WTC11 (cell line): Measurements from ENCODE around the gene JCAD. TPM values are rescaled to one million over a fixed set of nuclear protein-coding genes. Genes with fewer than 3 reads are reported as not detected.

Source experiments
- ATAC-seq: fragments of 200-7000 bp; cut with Tn5 transposase; 2 replicates; pipeline ENCODE4 v1.10.0; 2021; ENCODE audit warnings: mild to moderate bottlenecking, moderate library complexity
- CTCF ChIA-PET: fragments of 300-600 bp; sonication (Branson Sonifier 250); formaldehyde crosslinking; loops from one replicate; lab custom pipeline; 2021; ENCODE audit warnings: antibody characterized with exemption; lab: Charles Lee
- POLR2A ChIA-PET: fragments of 350-600 bp; sonication (Branson Sonifier 250); formaldehyde crosslinking; loops from one replicate; lab custom pipeline; 2021; ENCODE audit warnings: antibody characterized with exemption; lab: Charles Lee
- DNase-seq: peaks from one replicate; pipeline ENCODE4 v3.0.0; 2021; ENCODE audit warnings: low spot score
- H3K27ac Mint-ChIP-seq: 2 replicates; pipeline ENCODE4 v1.8.0; 2021; ENCODE audit warnings: mixed read lengths
- H3K27me3 Mint-ChIP-seq: 2 replicates; pipeline ENCODE4 v1.8.0; 2021; ENCODE audit warnings: low read depth, mild to moderate bottlenecking, moderate library complexity, mixed read lengths
- H3K36me3 Mint-ChIP-seq: 2 replicates; pipeline ENCODE4 v1.8.0; 2021; ENCODE audit warnings: mixed read lengths
- H3K4me1 Mint-ChIP-seq: 2 replicates; pipeline ENCODE4 v1.8.0; 2022; ENCODE audit warnings: mixed read lengths
- H3K4me3 Mint-ChIP-seq: 2 replicates; pipeline ENCODE4 v1.8.0; 2021; ENCODE audit warnings: mild to moderate bottlenecking, moderate library complexity, mixed read lengths
- H3K9me3 Mint-ChIP-seq: 2 replicates; pipeline ENCODE4 v1.8.0; 2021; ENCODE audit warnings: mixed read lengths
- ATF1 ChIP-seq: sonication (generic); formaldehyde crosslinking; IDR thresholded peaks from 2 replicates; pipeline ENCODE4 v1.8.1; 2023; ENCODE audit warnings: mild to moderate bottlenecking, moderate library complexity, missing genetic modification reagents
- EMX1 ChIP-seq: fragments of 250-450 bp; sonication (Bioruptor Pico); IDR thresholded peaks from 2 replicates; pipeline ENCODE4 v1.8.0; 2021; ENCODE audit warnings: mild to moderate bottlenecking
- FOXP1 ChIP-seq: sonication (generic); formaldehyde crosslinking; IDR thresholded peaks from 2 replicates; pipeline ENCODE4 v1.8.0; 2022; ENCODE audit warnings: missing genetic modification reagents, mild to moderate bottlenecking, moderate library complexity, borderline replicate concordance
- GRHL2 ChIP-seq: fragments of 250-450 bp; sonication (Bioruptor Pico); IDR thresholded peaks from 2 replicates; pipeline ENCODE4 v1.8.0; 2022; ENCODE audit warnings: mild to moderate bottlenecking, moderate library complexity; ENCODE audit not compliant: insufficient replicate concordance, severe bottlenecking
- JAZF1 ChIP-seq: fragments of 250-450 bp; sonication (Bioruptor Pico); IDR thresholded peaks from 2 replicates; pipeline ENCODE4 v1.9.0; 2021; ENCODE audit warnings: moderate library complexity, mild to moderate bottlenecking, inconsistent platforms
- KAT7 ChIP-seq: sonication (generic); formaldehyde crosslinking; IDR thresholded peaks from 2 replicates; pipeline ENCODE4 v1.8.1; 2023; ENCODE audit warnings: missing genetic modification reagents, mild to moderate bottlenecking, borderline replicate concordance
- MYBL2 ChIP-seq: sonication (generic); formaldehyde crosslinking; IDR thresholded peaks from 2 replicates; pipeline ENCODE4 v1.8.1; 2023; ENCODE audit warnings: mild to moderate bottlenecking, moderate library complexity, missing genetic modification reagents
- NFYB ChIP-seq: sonication (generic); formaldehyde crosslinking; conservative IDR thresholded peaks from 2 replicates; pipeline ENCODE4 v1.8.0; 2022; ENCODE audit warnings: low read depth, missing genetic modification reagents
- OVOL2 ChIP-seq: fragments of 250-450 bp; sonication (Bioruptor Pico); IDR thresholded peaks from 2 replicates; pipeline ENCODE4 v1.9.0; 2021; ENCODE audit warnings: mild to moderate bottlenecking, borderline replicate concordance
- SP1 ChIP-seq: sonication (generic); formaldehyde crosslinking; conservative IDR thresholded peaks from 2 replicates; pipeline ENCODE4 v1.8.1; 2022; ENCODE audit warnings: missing genetic modification reagents
- TEAD4 ChIP-seq: sonication (generic); formaldehyde crosslinking; IDR thresholded peaks from 2 replicates; pipeline ENCODE4 v1.8.0; 2022; ENCODE audit warnings: mild to moderate bottlenecking, missing genetic modification reagents
- TP53 ChIP-seq: sonication (generic); formaldehyde crosslinking; IDR thresholded peaks from 2 replicates; pipeline ENCODE4 v1.8.1; 2023; ENCODE audit warnings: mild to moderate bottlenecking, missing genetic modification reagents
- ZNF138 ChIP-seq: sonication (generic); formaldehyde crosslinking; conservative IDR thresholded peaks from 2 replicates; pipeline ENCODE4 v1.8.1; 2022; ENCODE audit warnings: mild to moderate bottlenecking, moderate library complexity, missing genetic modification reagents
- total RNA-seq: library from RNA; stranded (reverse); gene quantifications from 3 replicates; pipeline ENCODE4 v1.2.3, GENCODE V29; 2021
- TF ChIP-seq, protein P1 (sequence below): sonication (generic); formaldehyde crosslinking; IDR thresholded peaks from 2 replicates; pipeline ENCODE4 v1.8.0; 2022; ENCODE audit warnings: mild to moderate bottlenecking, missing genetic modification reagents
- TF ChIP-seq, protein P2 (sequence below): fragments of 250-450 bp; sonication (Bioruptor Pico); IDR thresholded peaks from 2 replicates; pipeline ENCODE4 v1.9.0; 2021; ENCODE audit warnings: moderate library complexity, mild to moderate bottlenecking, inconsistent platforms, borderline replicate concordance
- TF ChIP-seq, protein P3 (sequence below): sonication (generic); formaldehyde crosslinking; IDR thresholded peaks from 2 replicates; pipeline ENCODE4 v1.8.1; 2022; ENCODE audit warnings: missing genetic modification reagents, borderline replicate concordance
- TF ChIP-seq, protein P4 (sequence below): sonication (generic); formaldehyde crosslinking; IDR thresholded peaks from 2 replicates; pipeline ENCODE4 v1.8.0; 2023; ENCODE audit warnings: mild to moderate bottlenecking, missing genetic modification reagents
- TF ChIP-seq, protein P5 (sequence below): sonication (generic); formaldehyde crosslinking; IDR thresholded peaks from 2 replicates; pipeline ENCODE4 v1.8.1; 2023; ENCODE audit warnings: mild to moderate bottlenecking, moderate library complexity, missing genetic modification reagents
- TF ChIP-seq, protein P6 (sequence below): sonication (generic); formaldehyde crosslinking; IDR thresholded peaks from 2 replicates; pipeline ENCODE4 v1.8.0; 2023; ENCODE audit warnings: missing genetic modification reagents, mild to moderate bottlenecking, borderline replicate concordance
- TF ChIP-seq, protein P7 (sequence below): sonication (generic); formaldehyde crosslinking; IDR thresholded peaks from 2 replicates; pipeline ENCODE4 v1.8.1; 2022; ENCODE audit warnings: mild to moderate bottlenecking, missing genetic modification reagents, moderate library complexity, borderline replicate concordance

The JCAD gene
- total RNA-seq, 1 experiment from 2014 or later: 1.8 TPM

DNA sequence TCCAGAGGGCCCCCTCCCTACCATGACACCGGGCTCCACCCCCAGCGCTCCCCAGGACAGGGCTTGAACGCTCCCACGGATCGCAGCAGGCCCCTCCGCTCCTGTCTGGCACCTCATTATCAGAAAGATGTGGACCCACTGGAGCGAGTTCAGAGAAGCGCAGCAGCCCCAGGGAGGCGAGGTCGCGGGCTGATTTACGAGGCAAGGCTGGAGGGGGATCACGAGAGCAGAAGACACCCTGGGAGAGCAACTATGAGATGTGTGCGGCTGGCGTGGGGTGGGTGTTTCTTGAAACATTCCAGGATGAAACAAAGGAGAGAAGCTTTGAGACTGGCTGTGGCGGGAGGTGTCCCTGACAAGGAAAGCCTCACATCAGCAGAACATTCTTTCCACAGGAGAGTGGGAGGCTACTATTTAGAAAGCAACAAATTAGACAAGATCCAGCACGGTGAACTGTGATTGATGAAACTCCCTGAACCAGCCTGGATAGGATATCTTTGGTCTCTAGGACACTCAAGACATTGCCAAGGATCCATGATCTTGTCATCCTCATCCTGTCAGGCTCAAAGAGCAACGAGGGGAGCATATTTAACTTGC lies 66.0 kb downstream of the JCAD start (continued):
- TF ChIP-seq, protein P1, sequence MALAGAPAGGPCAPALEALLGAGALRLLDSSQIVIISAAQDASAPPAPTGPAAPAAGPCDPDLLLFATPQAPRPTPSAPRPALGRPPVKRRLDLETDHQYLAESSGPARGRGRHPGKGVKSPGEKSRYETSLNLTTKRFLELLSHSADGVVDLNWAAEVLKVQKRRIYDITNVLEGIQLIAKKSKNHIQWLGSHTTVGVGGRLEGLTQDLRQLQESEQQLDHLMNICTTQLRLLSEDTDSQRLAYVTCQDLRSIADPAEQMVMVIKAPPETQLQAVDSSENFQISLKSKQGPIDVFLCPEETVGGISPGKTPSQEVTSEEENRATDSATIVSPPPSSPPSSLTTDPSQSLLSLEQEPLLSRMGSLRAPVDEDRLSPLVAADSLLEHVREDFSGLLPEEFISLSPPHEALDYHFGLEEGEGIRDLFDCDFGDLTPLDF (CRISPR knock-in tag): no peak

DNA sequence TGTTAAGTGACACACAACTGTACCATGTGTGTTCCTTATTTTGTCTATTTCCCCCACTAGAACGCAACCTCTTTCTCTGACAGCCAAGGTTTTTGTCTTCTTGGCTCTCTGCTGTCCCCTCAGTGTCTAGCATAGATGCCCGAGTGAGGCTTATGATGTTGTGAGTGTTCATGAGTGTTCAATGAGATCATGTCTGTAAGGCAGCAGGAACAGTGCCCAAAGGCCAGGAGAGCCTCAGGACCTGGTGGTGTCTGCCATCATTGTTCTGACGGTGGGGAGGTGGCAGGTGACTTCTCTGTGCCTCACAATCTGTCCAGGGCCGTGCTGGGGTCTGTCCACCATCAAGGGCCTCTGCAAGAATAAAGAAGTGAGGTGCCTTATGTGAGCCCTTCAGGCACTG lies 66.5 kb downstream of the JCAD start:
- Mint-ChIP-seq H3K4me1 (peaks cover 3% of the 10 kb centered on the region), H3K36me3 (no peaks in the 10 kb centered on the region), H3K27ac (no peak overlapping the region), H3K27me3 (no peaks in the 10 kb centered on the region), H3K4me3 (no peak overlapping the region), H3K9me3 (no peaks in the 10 kb centered on the region)
- TF ChIP-seq ZNF138 (CRISPR knock-in tag) (no peak), ATF1 (CRISPR knock-in tag) (no peak), FOXP1 (CRISPR knock-in tag) (no peak), MYBL2 (CRISPR knock-in tag) (no peak), GRHL2 (CRISPR knock-in tag) (no peak)
- TF ChIP-seq, protein P2, sequence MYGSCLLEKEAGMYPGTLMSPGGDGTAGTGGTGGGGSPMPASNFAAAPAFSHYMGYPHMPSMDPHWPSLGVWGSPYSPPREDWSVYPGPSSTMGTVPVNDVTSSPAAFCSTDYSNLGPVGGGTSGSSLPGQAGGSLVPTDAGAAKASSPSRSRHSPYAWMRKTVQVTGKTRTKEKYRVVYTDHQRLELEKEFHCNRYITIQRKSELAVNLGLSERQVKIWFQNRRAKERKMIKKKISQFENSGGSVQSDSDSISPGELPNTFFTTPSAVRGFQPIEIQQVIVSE: no peak
- CTCF ChIA-PET: no interaction called here
- ATAC-seq: no peak
- POLR2A ChIA-PET: no interaction called here
- DNase-seq: no peak

DNA sequence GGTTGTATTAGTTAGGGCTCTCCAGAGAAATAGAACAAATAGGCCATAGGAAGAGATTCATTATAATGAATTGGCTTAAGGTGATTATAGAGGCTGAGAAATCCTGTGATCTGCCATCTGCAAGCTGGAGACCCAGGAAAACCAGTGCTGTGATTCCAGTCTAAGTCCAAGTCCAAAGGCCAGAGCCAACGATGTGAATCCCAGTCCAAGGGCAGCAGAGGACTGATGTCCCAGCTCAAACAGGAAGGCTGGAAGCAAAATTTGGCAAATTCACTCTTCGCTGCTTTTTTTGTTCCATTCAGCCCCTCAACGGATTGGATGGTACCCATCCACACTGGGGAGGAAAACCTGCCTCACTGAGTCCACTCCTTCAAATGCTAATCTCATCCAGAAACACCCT lies 68.0 kb downstream of the JCAD start:
- Mint-ChIP-seq H3K4me1 (peaks cover 3% of the 10 kb centered on the region), H3K27ac (no peak overlapping the region), H3K9me3 (no peaks in the 10 kb centered on the region), H3K4me3 (no peak overlapping the region), H3K27me3 (no peaks in the 10 kb centered on the region), H3K36me3 (no peaks in the 10 kb centered on the region)
- ATAC-seq (no peak), DNase-seq (no peak)
- ChIA-PET POLR2A (no interaction called here), CTCF (no interaction called here)
- TF ChIP-seq SP1 (CRISPR knock-in tag): no peak
- TF ChIP-seq, protein P3, sequence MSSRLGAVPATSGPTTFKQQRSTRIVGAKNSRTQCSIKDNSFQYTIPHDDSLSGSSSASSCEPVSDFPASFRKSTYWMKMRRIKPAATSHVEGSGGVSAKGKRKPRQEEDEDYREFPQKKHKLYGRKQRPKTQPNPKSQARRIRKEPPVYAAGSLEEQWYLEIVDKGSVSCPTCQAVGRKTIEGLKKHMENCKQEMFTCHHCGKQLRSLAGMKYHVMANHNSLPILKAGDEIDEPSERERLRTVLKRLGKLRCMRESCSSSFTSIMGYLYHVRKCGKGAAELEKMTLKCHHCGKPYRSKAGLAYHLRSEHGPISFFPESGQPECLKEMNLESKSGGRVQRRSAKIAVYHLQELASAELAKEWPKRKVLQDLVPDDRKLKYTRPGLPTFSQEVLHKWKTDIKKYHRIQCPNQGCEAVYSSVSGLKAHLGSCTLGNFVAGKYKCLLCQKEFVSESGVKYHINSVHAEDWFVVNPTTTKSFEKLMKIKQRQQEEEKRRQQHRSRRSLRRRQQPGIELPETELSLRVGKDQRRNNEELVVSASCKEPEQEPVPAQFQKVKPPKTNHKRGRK: no peak
- TF ChIP-seq, protein P4, sequence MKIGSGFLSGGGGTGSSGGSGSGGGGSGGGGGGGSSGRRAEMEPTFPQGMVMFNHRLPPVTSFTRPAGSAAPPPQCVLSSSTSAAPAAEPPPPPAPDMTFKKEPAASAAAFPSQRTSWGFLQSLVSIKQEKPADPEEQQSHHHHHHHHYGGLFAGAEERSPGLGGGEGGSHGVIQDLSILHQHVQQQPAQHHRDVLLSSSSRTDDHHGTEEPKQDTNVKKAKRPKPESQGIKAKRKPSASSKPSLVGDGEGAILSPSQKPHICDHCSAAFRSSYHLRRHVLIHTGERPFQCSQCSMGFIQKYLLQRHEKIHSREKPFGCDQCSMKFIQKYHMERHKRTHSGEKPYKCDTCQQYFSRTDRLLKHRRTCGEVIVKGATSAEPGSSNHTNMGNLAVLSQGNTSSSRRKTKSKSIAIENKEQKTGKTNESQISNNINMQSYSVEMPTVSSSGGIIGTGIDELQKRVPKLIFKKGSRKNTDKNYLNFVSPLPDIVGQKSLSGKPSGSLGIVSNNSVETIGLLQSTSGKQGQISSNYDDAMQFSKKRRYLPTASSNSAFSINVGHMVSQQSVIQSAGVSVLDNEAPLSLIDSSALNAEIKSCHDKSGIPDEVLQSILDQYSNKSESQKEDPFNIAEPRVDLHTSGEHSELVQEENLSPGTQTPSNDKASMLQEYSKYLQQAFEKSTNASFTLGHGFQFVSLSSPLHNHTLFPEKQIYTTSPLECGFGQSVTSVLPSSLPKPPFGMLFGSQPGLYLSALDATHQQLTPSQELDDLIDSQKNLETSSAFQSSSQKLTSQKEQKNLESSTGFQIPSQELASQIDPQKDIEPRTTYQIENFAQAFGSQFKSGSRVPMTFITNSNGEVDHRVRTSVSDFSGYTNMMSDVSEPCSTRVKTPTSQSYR (CRISPR knock-in tag): no peak
- TF ChIP-seq, protein P5, sequence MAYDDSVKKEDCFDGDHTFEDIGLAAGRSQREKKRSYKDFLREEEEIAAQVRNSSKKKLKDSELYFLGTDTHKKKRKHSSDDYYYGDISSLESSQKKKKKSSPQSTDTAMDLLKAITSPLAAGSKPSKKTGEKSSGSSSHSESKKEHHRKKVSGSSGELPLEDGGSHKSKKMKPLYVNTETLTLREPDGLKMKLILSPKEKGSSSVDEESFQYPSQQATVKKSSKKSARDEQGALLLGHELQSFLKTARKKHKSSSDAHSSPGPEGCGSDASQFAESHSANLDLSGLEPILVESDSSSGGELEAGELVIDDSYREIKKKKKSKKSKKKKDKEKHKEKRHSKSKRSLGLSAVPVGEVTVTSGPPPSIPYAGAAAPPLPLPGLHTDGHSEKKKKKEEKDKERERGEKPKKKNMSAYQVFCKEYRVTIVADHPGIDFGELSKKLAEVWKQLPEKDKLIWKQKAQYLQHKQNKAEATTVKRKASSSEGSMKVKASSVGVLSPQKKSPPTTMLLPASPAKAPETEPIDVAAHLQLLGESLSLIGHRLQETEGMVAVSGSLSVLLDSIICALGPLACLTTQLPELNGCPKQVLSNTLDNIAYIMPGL (CRISPR knock-in tag): no peak
- no peak for TF ChIP-seq JAZF1 (CRISPR knock-in tag)
- TF ChIP-seq EMX1 (CRISPR knock-in tag): no peak
- no peak for TF ChIP-seq NFYB (CRISPR knock-in tag)
- TF ChIP-seq, protein P6, sequence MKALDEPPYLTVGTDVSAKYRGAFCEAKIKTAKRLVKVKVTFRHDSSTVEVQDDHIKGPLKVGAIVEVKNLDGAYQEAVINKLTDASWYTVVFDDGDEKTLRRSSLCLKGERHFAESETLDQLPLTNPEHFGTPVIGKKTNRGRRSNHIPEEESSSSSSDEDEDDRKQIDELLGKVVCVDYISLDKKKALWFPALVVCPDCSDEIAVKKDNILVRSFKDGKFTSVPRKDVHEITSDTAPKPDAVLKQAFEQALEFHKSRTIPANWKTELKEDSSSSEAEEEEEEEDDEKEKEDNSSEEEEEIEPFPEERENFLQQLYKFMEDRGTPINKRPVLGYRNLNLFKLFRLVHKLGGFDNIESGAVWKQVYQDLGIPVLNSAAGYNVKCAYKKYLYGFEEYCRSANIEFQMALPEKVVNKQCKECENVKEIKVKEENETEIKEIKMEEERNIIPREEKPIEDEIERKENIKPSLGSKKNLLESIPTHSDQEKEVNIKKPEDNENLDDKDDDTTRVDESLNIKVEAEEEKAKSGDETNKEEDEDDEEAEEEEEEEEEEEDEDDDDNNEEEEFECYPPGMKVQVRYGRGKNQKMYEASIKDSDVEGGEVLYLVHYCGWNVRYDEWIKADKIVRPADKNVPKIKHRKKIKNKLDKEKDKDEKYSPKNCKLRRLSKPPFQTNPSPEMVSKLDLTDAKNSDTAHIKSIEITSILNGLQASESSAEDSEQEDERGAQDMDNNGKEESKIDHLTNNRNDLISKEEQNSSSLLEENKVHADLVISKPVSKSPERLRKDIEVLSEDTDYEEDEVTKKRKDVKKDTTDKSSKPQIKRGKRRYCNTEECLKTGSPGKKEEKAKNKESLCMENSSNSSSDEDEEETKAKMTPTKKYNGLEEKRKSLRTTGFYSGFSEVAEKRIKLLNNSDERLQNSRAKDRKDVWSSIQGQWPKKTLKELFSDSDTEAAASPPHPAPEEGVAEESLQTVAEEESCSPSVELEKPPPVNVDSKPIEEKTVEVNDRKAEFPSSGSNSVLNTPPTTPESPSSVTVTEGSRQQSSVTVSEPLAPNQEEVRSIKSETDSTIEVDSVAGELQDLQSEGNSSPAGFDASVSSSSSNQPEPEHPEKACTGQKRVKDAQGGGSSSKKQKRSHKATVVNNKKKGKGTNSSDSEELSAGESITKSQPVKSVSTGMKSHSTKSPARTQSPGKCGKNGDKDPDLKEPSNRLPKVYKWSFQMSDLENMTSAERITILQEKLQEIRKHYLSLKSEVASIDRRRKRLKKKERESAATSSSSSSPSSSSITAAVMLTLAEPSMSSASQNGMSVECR (CRISPR knock-in tag): no peak
- no peak for TF ChIP-seq OVOL2
- no peak for TF ChIP-seq TEAD4 (CRISPR knock-in tag)
- no peak for TF ChIP-seq TP53 (CRISPR knock-in tag)
- TF ChIP-seq, protein P7, sequence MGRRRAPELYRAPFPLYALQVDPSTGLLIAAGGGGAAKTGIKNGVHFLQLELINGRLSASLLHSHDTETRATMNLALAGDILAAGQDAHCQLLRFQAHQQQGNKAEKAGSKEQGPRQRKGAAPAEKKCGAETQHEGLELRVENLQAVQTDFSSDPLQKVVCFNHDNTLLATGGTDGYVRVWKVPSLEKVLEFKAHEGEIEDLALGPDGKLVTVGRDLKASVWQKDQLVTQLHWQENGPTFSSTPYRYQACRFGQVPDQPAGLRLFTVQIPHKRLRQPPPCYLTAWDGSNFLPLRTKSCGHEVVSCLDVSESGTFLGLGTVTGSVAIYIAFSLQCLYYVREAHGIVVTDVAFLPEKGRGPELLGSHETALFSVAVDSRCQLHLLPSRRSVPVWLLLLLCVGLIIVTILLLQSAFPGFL (CRISPR knock-in tag): no peak
- TF ChIP-seq KAT7 (CRISPR knock-in tag): no peak
